GM18870 (cell line): Measurements from ENCODE around the gene CETN1.

ENCODE experiments used
- ATAC-seq: cut with Tn5 transposase; IDR thresholded peaks from one replicate; pipeline ENCODE4 v1.9.1; 2021; ENCODE audit warnings: moderate library complexity; ENCODE audit not compliant: unreplicated experiment

The CETN1 gene

GRCh38 chr18:580154-580553, at the start of gene CETN1:
TSS of gene CETN1 (plus strand) at chr18:580380. CDS start at chr18:580409, 29 bp downstream.
- ATAC-seq = no peak

GRCh38 chr18:532018-532417, 48.2 kb upstream of the CETN1 start:
- ATAC-seq = no peak

- no peak for ATAC-seq
Measured at GRCh38 chr18:532632-533031, 47.5 kb upstream of the CETN1 start.

GRCh38 chr18:533995-534601, 46.1 kb upstream of the CETN1 start:
- no peak for ATAC-seq

GRCh38 chr18:543447-544078, 36.6 kb upstream of the CETN1 start:
- ATAC-seq = no peak

GRCh38 chr18:549967-550366, 30.2 kb upstream of the CETN1 start:
- no peak for ATAC-seq

- peak; percentile 99 for ATAC-seq
Measured at GRCh38 chr18:551404-552061, 28.6 kb upstream of the CETN1 start.

- ATAC-seq = no peak
Measured at GRCh38 chr18:555705-556457, 24.3 kb upstream of the CETN1 start.

GRCh38 chr18:564708-565561, 15.2 kb upstream of the CETN1 start:
- ATAC-seq = no peak

- ATAC-seq = no peak
Measured at GRCh38 chr18:565562-566061, 14.6 kb upstream of the CETN1 start.

- ATAC-seq = no peak
Measured at GRCh38 chr18:567122-567521, 13.1 kb upstream of the CETN1 start.

- ATAC-seq = no peak
Measured at GRCh38 chr18:568731-569130, 11.4 kb upstream of the CETN1 start.

- no peak for ATAC-seq
Measured at GRCh38 chr18:570256-570655, 9.9 kb upstream of the CETN1 start.

GRCh38 chr18:570697-571096, 9.5 kb upstream of the CETN1 start:
- no peak for ATAC-seq

- ATAC-seq = no peak
Measured at GRCh38 chr18:572091-572830, 7.9 kb upstream of the CETN1 start.

- no peak for ATAC-seq
Measured at GRCh38 chr18:572831-573289, 7.3 kb upstream of the CETN1 start.

- ATAC-seq = no peak
Measured at GRCh38 chr18:573385-573784, 6.8 kb upstream of the CETN1 start.

GRCh38 chr18:574149-574860, 5.9 kb upstream of the CETN1 start:
- ATAC-seq = no peak
